ENCODE measurements around the gene SPON1. TPM values are rescaled to one million over a fixed set of nuclear protein-coding genes. Genes with fewer than 3 reads are reported as not detected.

Gene SPON1
- total RNA-seq, 1 experiment from 2014 or later, result 0.10 TPM

- ChIA-PET CTCF (no interaction called here), POLR2A (no interaction called here)
- no TSS peak for BruUV-seq (replicated peaks)
- no peaks in the 10 kb centered on the region; the same call in 1 of the 2 replicates for H3K27me3 ChIP-seq (ENCODE audit: control insufficient read depth, insufficient read depth, low read length)
- no peak for TF ChIP-seq SIN3A (IDR thresholded peaks at IDR 0.05; ENCODE audit: borderline replicate concordance, insufficient read depth, low read depth, low read length)
- no peak overlapping the region for H3K27ac ChIP-seq (ENCODE audit: low read length)
- no peak overlapping the region for H3K4me3 ChIP-seq (ENCODE audit: low read depth in 2 of 2, low read length in 2 of 2)
- in situ Hi-C loops (cut with HindIII; ENCODE audit: low pct_unique_long_range_greater_than_20kb, low sequenced_read_pairs) (no loop called here), intact Hi-C loops (cut with micrococcal nuclease; ENCODE audit: unreplicated experiment) (no loop called here)
- H3K9me3 ChIP-seq (ENCODE audit: control insufficient read depth, insufficient read depth, low read depth, low read length), result no peaks in the 10 kb centered on the region
- ATAC-seq (no peak), DNase-seq (ENCODE audit: low read depth, low spot score) (no peak)
- H3K4me1 ChIP-seq (ENCODE audit: control insufficient read depth, insufficient read depth, low read length), result no peaks in the 10 kb centered on the region
- H3K36me3 ChIP-seq (ENCODE audit: control insufficient read depth, insufficient read depth, low read length), result no peaks in the 10 kb centered on the region
These were observed 60.3 kb downstream of the SPON1 start for GRCh38 chr11:14022821-14023220.

- TF ChIP-seq REST (IDR thresholded peaks at IDR 0.05; ENCODE audit: insufficient read depth in 1 of 2, low read depth in 2 of 2, low read length in 1 of 2) (no peak), TCF7L2 (IDR thresholded peaks at IDR 0.05; ENCODE audit: low read depth, low read length) (no peak), POLR2AphosphoS5 (IDR thresholded peaks at IDR 0.05; ENCODE audit: low read depth, low read length) (no peak), CTCF (IDR thresholded peaks at IDR 0.05) (no peak)
- no TSS peak for BruUV-seq (replicated peaks)
- H3K9me3 ChIP-seq (ENCODE audit: control insufficient read depth, insufficient read depth, low read depth, low read length), result no peaks in the 10 kb centered on the region
- ChIA-PET POLR2A (no interaction called here), CTCF (no interaction called here)
- ATAC-seq (no peak), DNase-seq (ENCODE audit: low read depth, low spot score) (no peak)
- no peak overlapping the region for H3K27ac ChIP-seq (ENCODE audit: low read length)
- H3K27me3 ChIP-seq (ENCODE audit: control insufficient read depth, insufficient read depth, low read length), result no peaks in the 10 kb centered on the region; the same call in 1 of the 2 replicates
- H3K4me1 ChIP-seq (ENCODE audit: control insufficient read depth, insufficient read depth, low read length), result no peaks in the 10 kb centered on the region; the same call in 1 of the 2 replicates
- intact Hi-C loops (cut with micrococcal nuclease; ENCODE audit: unreplicated experiment), result no loop called here
- H3K4me3 ChIP-seq (ENCODE audit: low read depth in 2 of 2, low read length in 2 of 2), result no peak overlapping the region
- H3K36me3 ChIP-seq (ENCODE audit: control insufficient read depth, insufficient read depth, low read length), result no peaks in the 10 kb centered on the region
- in situ Hi-C loops (cut with HindIII; ENCODE audit: low pct_unique_long_range_greater_than_20kb, low sequenced_read_pairs), result no loop called here
These were observed 64.4 kb downstream of the SPON1 start for GRCh38 chr11:14026961-14027360.

- in situ Hi-C loops (cut with HindIII; ENCODE audit: low pct_unique_long_range_greater_than_20kb, low sequenced_read_pairs) (no loop called here), intact Hi-C loops (cut with micrococcal nuclease; ENCODE audit: unreplicated experiment) (no loop called here)
- ChIA-PET POLR2A (no interaction called here), CTCF (no interaction called here)
- no peaks in the 10 kb centered on the region for H3K9me3 ChIP-seq (ENCODE audit: control insufficient read depth, insufficient read depth, low read depth, low read length)
- BruUV-seq (replicated peaks), result no TSS peak
- no peak overlapping the region for H3K4me3 ChIP-seq (ENCODE audit: low read depth in 2 of 2, low read length in 2 of 2)
- H3K36me3 ChIP-seq (ENCODE audit: control insufficient read depth, insufficient read depth, low read length), result no peaks in the 10 kb centered on the region
- no peak for TF ChIP-seq SIN3A (IDR thresholded peaks at IDR 0.05; ENCODE audit: borderline replicate concordance, insufficient read depth, low read depth, low read length)
- TF ChIP-seq CTCF (IDR thresholded peaks at IDR 0.05), result no peak
- TF ChIP-seq TCF7L2 (IDR thresholded peaks at IDR 0.05; ENCODE audit: low read depth, low read length), result no peak
- TF ChIP-seq REST (IDR thresholded peaks at IDR 0.05; ENCODE audit: insufficient read depth in 1 of 2, low read depth in 2 of 2, low read length in 1 of 2), result no peak
- TF ChIP-seq POLR2AphosphoS5 (IDR thresholded peaks at IDR 0.05; ENCODE audit: low read depth, low read length), result no peak
- DNase-seq (ENCODE audit: low read depth, low spot score) (no peak), ATAC-seq (no peak)
- no peaks in the 10 kb centered on the region; the same call in 1 of the 2 replicates for H3K4me1 ChIP-seq (ENCODE audit: control insufficient read depth, insufficient read depth, low read length)
- H3K27ac ChIP-seq (ENCODE audit: low read length), result no peak overlapping the region
- H3K27me3 ChIP-seq (ENCODE audit: control insufficient read depth, insufficient read depth, low read length), result no peaks in the 10 kb centered on the region; the same call in 1 of the 2 replicates
These were observed 65.0 kb downstream of the SPON1 start for GRCh38 chr11:14027525-14027924.
